ENCODE data around the gene SULF2. TPM values are rescaled to one million over a fixed set of nuclear protein-coding genes. Genes with fewer than 3 reads are reported as not detected.

SULF2 gene
- total and polyA plus RNA-seq, 2 of the 4 experiments (the other 2 are of a cell fraction) = 0.54 to 0.77 TPM

GRCh38 chr20:47647994-47648393 is 137.3 kb downstream of the SULF2 start:
- no peak overlapping the region for H3K4ac ChIP-seq (ENCODE audit: low read depth, low read length)
- ATAC-seq (ENCODE audit: low read depth) (no peak), DNase-seq (no peak)
- in situ Hi-C loops (cut with MboI; ENCODE audit: low sequenced_read_pairs) = no loop called here
- H4K5ac ChIP-seq (ENCODE audit: low read depth, low read length) = no peak overlapping the region
- H2AK5ac ChIP-seq (ENCODE audit: low read depth, low read length) = no peak overlapping the region
- no peak overlapping the region for H4K8ac ChIP-seq (ENCODE audit: low read depth in 2 of 2, low read length in 2 of 2)
- H3K18ac ChIP-seq (ENCODE audit: low read depth, low read length) = no peak overlapping the region
- no peak overlapping the region for H2BK15ac ChIP-seq (ENCODE audit: low read depth, low read length)
- no peak for TF ChIP-seq MXI1 (IDR thresholded peaks at IDR 0.05; ENCODE audit: borderline replicate concordance, low read depth, low read length)
- TF ChIP-seq MAFK (IDR thresholded peaks at IDR 0.05; ENCODE audit: low read depth, low read length) = no peak
- TF ChIP-seq MAZ (IDR thresholded peaks at IDR 0.05; ENCODE audit: borderline replicate concordance, low read depth, low read length) = no peak
- TF ChIP-seq SMC3 (IDR thresholded peaks at IDR 0.05; ENCODE audit: low read depth, low read length) = no peak
- TF ChIP-seq RAD21 (IDR thresholded peaks at IDR 0.05; ENCODE audit: low read length) = no peak
- no peak for TF ChIP-seq NFE2L2 (IDR thresholded peaks at IDR 0.05; ENCODE audit: low read depth, low read length)
- TF ChIP-seq, protein P1, sequence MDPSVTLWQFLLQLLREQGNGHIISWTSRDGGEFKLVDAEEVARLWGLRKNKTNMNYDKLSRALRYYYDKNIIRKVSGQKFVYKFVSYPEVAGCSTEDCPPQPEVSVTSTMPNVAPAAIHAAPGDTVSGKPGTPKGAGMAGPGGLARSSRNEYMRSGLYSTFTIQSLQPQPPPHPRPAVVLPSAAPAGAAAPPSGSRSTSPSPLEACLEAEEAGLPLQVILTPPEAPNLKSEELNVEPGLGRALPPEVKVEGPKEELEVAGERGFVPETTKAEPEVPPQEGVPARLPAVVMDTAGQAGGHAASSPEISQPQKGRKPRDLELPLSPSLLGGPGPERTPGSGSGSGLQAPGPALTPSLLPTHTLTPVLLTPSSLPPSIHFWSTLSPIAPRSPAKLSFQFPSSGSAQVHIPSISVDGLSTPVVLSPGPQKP (IDR thresholded peaks at IDR 0.05; ENCODE audit: borderline replicate concordance, low read depth, low read length) = no peak
- TF ChIP-seq RCOR1 (IDR thresholded peaks at IDR 0.05; ENCODE audit: insufficient replicate concordance, low read length) = no peak
- TF ChIP-seq RFX5 (IDR thresholded peaks at IDR 0.05; ENCODE audit: low read depth, low read length) = no peak
- no peak for TF ChIP-seq BHLHE40 (IDR thresholded peaks at IDR 0.05; ENCODE audit: low read depth, low read length)
- no peak for TF ChIP-seq USF2 (IDR thresholded peaks at IDR 0.05; ENCODE audit: low read depth, low read length)
- no peak overlapping the region for H2BK5ac ChIP-seq (ENCODE audit: low read depth, low read length, poor library complexity, severe bottlenecking)
- H3K14ac ChIP-seq (replicated peaks; ENCODE audit: low read depth, low read length) = no peak overlapping the region
- no peak overlapping the region for H3K4me3 ChIP-seq (ENCODE audit: insufficient read depth, low read depth, low read length)
- BruUV-seq (replicated peaks) = no TSS peak
- no peaks in the 10 kb centered on the region for H3K9me3 ChIP-seq (ENCODE audit: control insufficient read depth, insufficient read depth, low read length)
- intact Hi-C loops (cut with micrococcal nuclease) = no loop called here
- no peak overlapping the region for H2BK20ac ChIP-seq (ENCODE audit: low read depth, low read length)
- H2AFZ ChIP-seq (replicated peaks; ENCODE audit: low read length, poor library complexity) = no peak overlapping the region
- H2BK120ac ChIP-seq (ENCODE audit: low read depth, low read length) = no peak overlapping the region
- no peak overlapping the region for H4K91ac ChIP-seq (ENCODE audit: insufficient read depth, low read depth, low read length)
- no peak overlapping the region for H3K9ac ChIP-seq (ENCODE audit: low read depth, low read length)
- no peak overlapping the region for H3K56ac ChIP-seq (ENCODE audit: extremely low read depth, insufficient read depth, low read length)
- no CpG with 5 or more reads among the region's 7 CpGs for whole genome bisulfite sequencing, 2 experiments (ENCODE audit: extremely low coverage in 2 of 2, insufficient read length in 1 of 2)
- H3K27me3 ChIP-seq (ENCODE audit: control insufficient read depth, insufficient read depth, low read length) = no peaks in the 10 kb centered on the region
- no peak overlapping the region for H3K4me2 ChIP-seq (ENCODE audit: low read depth, low read length)
- H4K20me1 ChIP-seq (ENCODE audit: insufficient read depth, low read length) = no peaks in the 10 kb centered on the region
- peaks cover 0 to 4% of the 10 kb centered on the region in 2 experiments; a peak in 1 of 4 replicates for H3K79me1 ChIP-seq (ENCODE audit: low read depth in 1 of 2, low read length in 2 of 2)
- H3K9me1 ChIP-seq (ENCODE audit: insufficient read depth, low read length) = no peaks in the 10 kb centered on the region; the same call in 1 of the 2 replicates
- H3K4me1 ChIP-seq (ENCODE audit: control insufficient read depth, insufficient read depth, low read length) = no peaks in the 10 kb centered on the region
- no peak overlapping the region for H3K27ac ChIP-seq (ENCODE audit: insufficient read depth, low read length)
- H3K36me3 ChIP-seq (ENCODE audit: control insufficient read depth, insufficient read depth, low read length) = peaks cover 43% of the 10 kb centered on the region
- H2AK9ac ChIP-seq (replicated peaks; ENCODE audit: low read depth, low read length, poor library complexity) = no peak overlapping the region
- CTCF ChIA-PET = no interaction called here
- dilution Hi-C loops (cut with HindIII; ENCODE audit: low sequenced_read_pairs, unreplicated experiment) = no loop called here
- no peak overlapping the region for H3K23ac ChIP-seq (ENCODE audit: low read depth, low read length)
- POLR2A ChIA-PET (ENCODE audit: unreplicated experiment) = no interaction called here

All from IMR-90 (cell line).